IMR-90 (cell line): ENCODE measurements around the gene CMSS1.

ENCODE experiments used
- CTCF ChIP-seq: conservative IDR thresholded peaks from 2 replicates; pipeline ENCODE4 v1.5.1; 2012; ENCODE audit warnings: mild to moderate bottlenecking, low read depth, low read length, improper control_type of control experiment
- FOS ChIP-seq: fragments of 150-350 bp; IDR thresholded peaks from 2 replicates; pipeline ENCODE4 v1.6.1; 2016; ENCODE audit warnings: low read depth, low read length
- MAFK ChIP-seq: IDR thresholded peaks from 2 replicates; pipeline ENCODE4 v1.6.1; 2012; ENCODE audit warnings: low read depth, low read length, improper control_type of control experiment
- POLR2A ChIP-seq: IDR thresholded peaks from 2 replicates; pipeline ENCODE4 v1.6.1; 2012; ENCODE audit warnings: mild to moderate bottlenecking, low read depth, low read length

GRCh38 chr3:100122321-100122720 lies 304.7 kb downstream of the CMSS1 start:
- no peak for TF ChIP-seq CTCF
- no peak for TF ChIP-seq FOS
- no peak for TF ChIP-seq MAFK
- no peak for TF ChIP-seq POLR2A
